Measurements from ENCODE around the gene MCF2L.

DNA sequence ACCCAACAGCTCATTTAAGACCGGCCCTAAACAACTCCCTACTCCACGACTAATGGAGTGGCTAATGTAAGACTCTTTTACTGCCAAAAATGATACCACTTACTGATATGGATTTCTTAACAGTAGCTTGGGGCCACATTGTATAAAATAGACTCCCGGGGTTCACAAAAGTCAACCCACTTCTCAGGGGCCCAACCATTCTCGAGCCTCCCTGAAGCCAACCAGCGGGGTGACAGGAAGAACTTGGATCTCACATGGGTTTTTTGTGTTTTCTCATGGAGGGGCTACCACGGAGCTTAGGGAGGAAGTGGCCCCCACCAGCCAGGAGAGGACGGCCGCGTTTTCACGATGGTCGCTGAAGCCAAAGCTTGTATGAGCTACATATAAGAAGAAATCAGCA lies 8.1 kb downstream of the MCF2L start:
- TF ChIP-seq EZH2phosphoT487 (IDR thresholded peaks at IDR 0.05; ENCODE audit: borderline replicate concordance, low read depth, low read length), result no peak
- TF ChIP-seq, protein P1, sequence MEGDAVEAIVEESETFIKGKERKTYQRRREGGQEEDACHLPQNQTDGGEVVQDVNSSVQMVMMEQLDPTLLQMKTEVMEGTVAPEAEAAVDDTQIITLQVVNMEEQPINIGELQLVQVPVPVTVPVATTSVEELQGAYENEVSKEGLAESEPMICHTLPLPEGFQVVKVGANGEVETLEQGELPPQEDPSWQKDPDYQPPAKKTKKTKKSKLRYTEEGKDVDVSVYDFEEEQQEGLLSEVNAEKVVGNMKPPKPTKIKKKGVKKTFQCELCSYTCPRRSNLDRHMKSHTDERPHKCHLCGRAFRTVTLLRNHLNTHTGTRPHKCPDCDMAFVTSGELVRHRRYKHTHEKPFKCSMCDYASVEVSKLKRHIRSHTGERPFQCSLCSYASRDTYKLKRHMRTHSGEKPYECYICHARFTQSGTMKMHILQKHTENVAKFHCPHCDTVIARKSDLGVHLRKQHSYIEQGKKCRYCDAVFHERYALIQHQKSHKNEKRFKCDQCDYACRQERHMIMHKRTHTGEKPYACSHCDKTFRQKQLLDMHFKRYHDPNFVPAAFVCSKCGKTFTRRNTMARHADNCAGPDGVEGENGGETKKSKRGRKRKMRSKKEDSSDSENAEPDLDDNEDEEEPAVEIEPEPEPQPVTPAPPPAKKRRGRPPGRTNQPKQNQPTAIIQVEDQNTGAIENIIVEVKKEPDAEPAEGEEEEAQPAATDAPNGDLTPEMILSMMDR (conservative IDR thresholded peaks at IDR 0.05; ENCODE audit: low read length), result no peak

All from OCI-LY7 (cell line).